Mucosa of rectum (tissue), 2 donors: Measurements from ENCODE around the gene CRY2.

Experiments used
- H3K27ac ChIP-seq, 2 donors: one replicate each; pipeline ENCODE4 v1.7.0; 2013; ENCODE audit warnings: inconsistent platforms in 2 of 2, low read depth in 2 of 2, low read length in 2 of 2
- H3K27me3 ChIP-seq, 2 donors: one replicate each; pipeline ENCODE4 v1.7.0; 2013; ENCODE audit warnings: low read length in 2 of 2; ENCODE audit not compliant: control insufficient read depth in 2 of 2, insufficient read depth in 2 of 2
- H3K36me3 ChIP-seq, 2 donors: one replicate each; pipeline ENCODE4 v1.7.0; 2013; ENCODE audit warnings: low read length in 2 of 2; ENCODE audit not compliant: control insufficient read depth in 2 of 2, insufficient read depth in 2 of 2
- H3K4me1 ChIP-seq, 2 donors: one replicate each; pipeline ENCODE4 v1.7.0; 2013; ENCODE audit warnings: low read length in 2 of 2, mild to moderate bottlenecking in 1 of 2; ENCODE audit not compliant: control insufficient read depth in 2 of 2, insufficient read depth in 2 of 2
- H3K4me3 ChIP-seq, 2 donors: one replicate each; pipeline ENCODE4 v1.7.0; 2013; ENCODE audit warnings: low read length in 2 of 2
- H3K9ac ChIP-seq, 2 donors: one replicate each; pipeline ENCODE4 v1.7.0; 2013; ENCODE audit warnings: low read length in 2 of 2, low read depth in 1 of 2, mild to moderate bottlenecking in 1 of 2
- H3K9me3 ChIP-seq, 2 donors: one replicate each; pipeline ENCODE4 v1.7.0; 2013; ENCODE audit warnings: low read length in 2 of 2; ENCODE audit not compliant: control insufficient read depth in 2 of 2
- donor health status: healthy.
- donor health status: Normal muscosa, but diverticular disease.

The CRY2 gene

DNA sequence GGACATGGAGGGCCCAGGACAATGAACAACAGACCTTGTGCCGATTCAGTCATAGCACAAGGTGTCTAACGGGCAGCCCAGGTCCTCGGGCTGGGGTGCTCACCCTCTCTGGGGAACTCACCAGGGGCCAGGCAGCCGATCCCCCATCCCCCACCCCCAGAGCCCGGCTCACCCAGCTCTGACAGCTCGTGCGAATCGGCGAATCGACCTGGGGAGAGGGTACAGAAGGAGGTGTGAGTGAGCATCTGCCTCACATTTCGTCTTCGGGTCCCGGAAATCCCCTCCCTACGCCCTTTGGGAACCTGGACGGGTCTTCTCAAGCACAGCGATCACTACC lies 70.0 kb downstream of the CRY2 start:
- peak overlapping the region; percentile 91 to 97 for H3K9ac ChIP-seq
- no peaks in the 10 kb centered on the region for H3K9me3 ChIP-seq
- H3K36me3 ChIP-seq = peaks cover 24 to 25% of the 10 kb centered on the region in 2 donors
- H3K27ac ChIP-seq = peak overlapping the region; percentile 93 to 95
- peak overlapping the region; percentile 98 for H3K4me3 ChIP-seq
- peaks cover 14 to 24% of the 10 kb centered on the region in 2 donors for H3K4me1 ChIP-seq
- H3K27me3 ChIP-seq = no peaks in the 10 kb centered on the region

- H3K4me3 ChIP-seq = peak within 1 kb of the TSS; percentile 98
- peak within 1 kb of the TSS; percentile 91 to 97 for H3K9ac ChIP-seq
- no peaks in the 10 kb centered on the region for H3K27me3 ChIP-seq
- H3K4me1 ChIP-seq = peaks cover 18 to 24% of the 10 kb centered on the region in 2 donors
- H3K9me3 ChIP-seq = no peaks in the 10 kb centered on the region
- peaks cover 24 to 25% of the 10 kb centered on the region in 2 donors for H3K36me3 ChIP-seq
- peak within 1 kb of the TSS; percentile 93 to 95 for H3K27ac ChIP-seq
Observed at GRCh38 chr11:45917623-45918330, 70.5 kb downstream of the CRY2 start, which contains the start of gene PEX16. Gene PEX16 (minus strand): TSS chr11:45917877. CDS start chr11:45917811, 66 bp downstream.

DNA sequence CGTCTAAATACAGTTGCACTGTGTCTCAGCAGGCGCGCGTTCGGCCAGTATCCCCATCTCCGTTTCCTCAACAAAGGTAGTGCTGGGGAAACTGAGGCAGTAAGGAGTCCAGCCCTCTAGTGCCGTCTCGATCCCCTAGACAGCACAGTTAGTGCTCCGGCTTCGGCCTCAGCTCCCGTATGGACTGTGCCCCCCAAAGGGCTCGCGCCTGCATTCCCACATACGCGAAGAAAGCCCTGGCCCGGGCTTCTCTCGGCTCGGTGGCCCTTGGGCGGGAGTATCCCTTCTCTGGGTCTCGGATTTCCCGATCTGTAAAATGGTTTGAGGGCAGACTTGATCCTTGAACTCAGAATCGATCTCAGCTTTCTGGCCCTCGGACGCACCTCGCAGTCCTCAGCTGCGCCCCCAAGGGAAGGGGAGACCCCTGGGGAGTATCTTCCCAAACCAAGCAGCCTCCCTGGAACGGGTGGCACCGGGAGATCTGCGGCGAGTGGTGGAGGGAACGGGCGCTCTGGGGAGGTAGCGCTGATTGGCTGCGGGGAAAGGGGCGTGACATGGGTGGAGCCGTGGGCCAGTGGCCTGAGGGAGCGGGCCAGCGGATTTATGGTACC lies 71.2 kb downstream of the CRY2 start:
- H3K36me3 ChIP-seq = peaks cover 20 to 22% of the 10 kb centered on the region in 2 donors
- peak overlapping the region; percentile 60 to 97 for H3K9ac ChIP-seq
- H3K9me3 ChIP-seq = no peaks in the 10 kb centered on the region
- peak overlapping the region; percentile 98 for H3K4me3 ChIP-seq
- peaks cover 4 to 6% of the 10 kb centered on the region in 2 donors for H3K27me3 ChIP-seq
- peak overlapping the region; percentile 93 to 95 for H3K27ac ChIP-seq
- peaks cover 18 to 24% of the 10 kb centered on the region in 2 donors for H3K4me1 ChIP-seq

DNA sequence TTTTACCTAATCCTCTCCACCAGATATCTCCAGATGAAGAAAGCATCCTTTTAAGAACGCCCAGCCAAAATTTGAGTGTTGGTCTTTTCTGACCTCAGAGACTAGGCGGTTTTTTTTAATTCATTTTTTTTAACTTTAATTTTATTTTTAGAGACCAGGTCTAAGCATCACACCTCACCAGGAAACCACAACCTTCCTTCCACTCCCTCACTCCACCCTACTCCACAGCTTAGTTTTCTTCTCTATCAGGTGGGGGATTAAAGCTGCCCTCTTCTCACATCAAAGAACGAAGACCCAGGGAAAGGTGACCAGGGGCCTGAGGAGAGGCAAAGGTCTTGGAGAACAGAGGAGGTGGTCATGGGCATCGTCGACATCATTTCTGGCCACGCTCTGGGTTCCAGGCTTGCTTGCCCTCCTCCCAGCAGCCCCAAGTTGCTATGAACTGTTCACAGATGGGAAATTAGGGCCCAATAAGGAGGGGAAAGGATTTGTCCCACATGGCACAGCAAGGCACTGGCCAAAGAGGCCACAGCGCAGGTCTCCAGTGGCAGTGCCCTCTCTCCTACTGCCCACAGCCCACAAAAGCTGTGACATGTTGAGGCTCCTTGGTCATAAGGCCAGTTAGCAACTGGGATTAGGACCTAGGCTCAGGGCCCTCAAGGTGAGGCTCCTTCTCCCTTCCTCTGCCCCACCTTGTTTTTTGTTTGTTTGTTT lies 71.8 kb downstream of the CRY2 start:
- Histone ChIP-seq H3K4me1 (peaks cover 18 to 24% of the 10 kb centered on the region in 2 donors), H3K36me3 (peaks cover 13 to 15% of the 10 kb centered on the region in 2 donors), H3K27me3 (peaks cover 5 to 6% of the 10 kb centered on the region in 2 donors), H3K4me3 (peak overlapping the region; percentile 98), H3K9me3 (no peaks in the 10 kb centered on the region), H3K27ac (peak overlapping the region in 1 of 2 donors; percentile 95), H3K9ac (peak overlapping the region in 1 of 2 donors; percentile 97)

GRCh38 chr11:45919806-45920530 lies 72.7 kb downstream of the CRY2 start:
- H3K4me3 ChIP-seq = no peak overlapping the region
- H3K27ac ChIP-seq = no peak overlapping the region
- H3K36me3 ChIP-seq = peaks cover 5 to 7% of the 10 kb centered on the region in 2 donors
- no peak overlapping the region for H3K9ac ChIP-seq
- no peaks in the 10 kb centered on the region for H3K9me3 ChIP-seq
- peaks cover 5 to 6% of the 10 kb centered on the region in 2 donors for H3K27me3 ChIP-seq
- peaks cover 18 to 24% of the 10 kb centered on the region in 2 donors for H3K4me1 ChIP-seq

DNA sequence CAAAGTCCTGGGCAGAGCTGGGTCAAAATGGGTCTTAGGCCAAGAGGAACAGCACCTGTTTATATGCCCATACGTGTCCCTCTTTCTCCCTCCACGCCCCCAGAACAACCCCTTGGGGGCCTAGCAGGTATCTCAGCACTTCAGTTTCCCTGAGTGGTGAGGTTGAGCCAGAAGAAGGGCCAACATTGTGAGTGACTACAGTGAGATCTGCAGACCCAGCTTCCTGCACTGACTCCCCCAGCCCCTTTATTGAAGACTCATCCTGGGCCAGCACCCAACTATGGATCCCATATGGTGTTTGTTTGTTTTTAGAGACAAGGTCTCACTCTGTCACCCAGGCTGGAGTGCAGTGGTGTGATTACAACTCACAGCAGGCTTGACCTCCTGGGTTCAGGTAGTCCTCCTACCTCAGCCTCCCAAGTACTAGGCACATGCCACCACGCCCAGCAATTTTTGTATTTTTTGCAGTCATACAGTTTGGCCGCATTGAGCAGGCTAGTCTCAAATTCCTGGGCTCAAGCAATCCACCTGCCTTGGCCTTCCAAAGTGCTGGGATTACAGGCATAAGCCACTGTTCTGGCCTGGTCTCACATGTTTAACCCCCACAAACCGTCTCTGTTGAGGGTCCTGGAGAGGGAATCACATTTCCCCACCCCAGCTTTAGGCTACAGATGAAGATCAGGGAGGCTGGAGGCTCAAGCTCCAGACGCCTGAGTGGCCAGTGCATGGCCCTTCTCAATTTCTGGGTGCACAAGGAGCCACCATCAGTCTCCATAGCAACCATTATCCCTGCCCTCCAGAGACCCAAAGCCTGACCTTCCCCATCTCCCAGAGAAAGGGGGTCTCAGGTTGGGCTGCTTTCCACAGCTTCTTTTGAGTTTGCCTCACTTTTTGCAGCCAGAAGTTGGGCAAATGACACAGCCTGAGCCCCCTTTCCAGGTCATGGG lies 73.5 kb downstream of the CRY2 start:
- H3K27ac ChIP-seq = no peak overlapping the region

DNA sequence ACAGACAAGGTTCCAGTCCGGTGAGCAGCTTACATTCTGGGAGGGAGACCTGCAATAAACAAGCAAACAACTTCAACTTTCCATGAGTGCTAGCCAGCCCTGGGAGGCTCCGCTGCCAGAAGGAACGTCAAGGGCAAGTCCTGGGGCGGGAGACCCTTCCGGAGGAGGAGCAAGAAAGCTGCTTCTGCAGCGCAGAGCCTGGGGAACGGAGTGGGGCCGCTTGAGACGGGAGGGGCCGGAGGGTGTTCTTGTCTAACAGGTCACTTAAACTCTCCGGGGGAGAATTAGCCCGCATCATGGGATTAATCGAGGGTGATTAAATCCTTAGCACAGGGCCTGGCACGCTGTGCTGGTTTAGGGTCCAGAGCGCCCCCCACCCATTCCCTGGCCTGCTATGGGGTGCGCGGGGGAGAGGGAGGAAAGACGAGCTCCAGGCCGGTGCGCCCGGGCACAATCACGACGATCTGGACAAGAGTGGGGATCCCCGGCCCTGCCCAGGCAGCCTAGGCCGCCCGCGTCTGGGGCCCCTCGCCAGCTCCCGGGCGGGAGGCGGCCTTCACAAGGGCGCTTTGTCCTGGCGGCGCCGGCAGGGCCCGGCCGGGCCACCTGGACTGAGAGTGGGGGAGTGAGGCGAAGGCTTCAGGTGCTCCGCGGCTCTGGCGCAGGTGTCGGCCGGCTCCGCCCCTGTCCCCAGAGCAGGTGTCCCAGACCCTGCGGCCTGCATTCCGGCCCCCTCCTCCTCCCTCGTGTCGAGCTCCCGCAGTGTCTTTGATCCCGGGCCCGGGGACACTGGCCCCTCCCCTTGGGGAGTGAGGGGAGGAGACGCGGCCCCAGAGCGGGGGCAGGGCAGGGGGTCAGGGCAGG lies 74.5 kb downstream of the CRY2 start:
- Histone ChIP-seq H3K9me3 (no peaks in the 10 kb centered on the region), H3K4me1 (peaks cover 17 to 20% of the 10 kb centered on the region in 2 donors), H3K27ac (no peak overlapping the region), H3K27me3 (peaks cover 5 to 6% of the 10 kb centered on the region in 2 donors), H3K9ac (peak overlapping the region in 1 of 2 donors; percentile 36), H3K4me3 (peak overlapping the region in 1 of 2 donors; percentile 46), H3K36me3 (no peaks in the 10 kb centered on the region)

More for the DNA sequence above, 73.5 kb downstream of the CRY2 start:
- Histone ChIP-seq H3K4me1 (peaks cover 18 to 24% of the 10 kb centered on the region in 2 donors), H3K27me3 (peaks cover 5 to 6% of the 10 kb centered on the region in 2 donors), H3K4me3 (no peak overlapping the region), H3K9ac (no peak overlapping the region), H3K36me3 (no peaks in the 10 kb centered on the region), H3K9me3 (no peaks in the 10 kb centered on the region)

DNA sequence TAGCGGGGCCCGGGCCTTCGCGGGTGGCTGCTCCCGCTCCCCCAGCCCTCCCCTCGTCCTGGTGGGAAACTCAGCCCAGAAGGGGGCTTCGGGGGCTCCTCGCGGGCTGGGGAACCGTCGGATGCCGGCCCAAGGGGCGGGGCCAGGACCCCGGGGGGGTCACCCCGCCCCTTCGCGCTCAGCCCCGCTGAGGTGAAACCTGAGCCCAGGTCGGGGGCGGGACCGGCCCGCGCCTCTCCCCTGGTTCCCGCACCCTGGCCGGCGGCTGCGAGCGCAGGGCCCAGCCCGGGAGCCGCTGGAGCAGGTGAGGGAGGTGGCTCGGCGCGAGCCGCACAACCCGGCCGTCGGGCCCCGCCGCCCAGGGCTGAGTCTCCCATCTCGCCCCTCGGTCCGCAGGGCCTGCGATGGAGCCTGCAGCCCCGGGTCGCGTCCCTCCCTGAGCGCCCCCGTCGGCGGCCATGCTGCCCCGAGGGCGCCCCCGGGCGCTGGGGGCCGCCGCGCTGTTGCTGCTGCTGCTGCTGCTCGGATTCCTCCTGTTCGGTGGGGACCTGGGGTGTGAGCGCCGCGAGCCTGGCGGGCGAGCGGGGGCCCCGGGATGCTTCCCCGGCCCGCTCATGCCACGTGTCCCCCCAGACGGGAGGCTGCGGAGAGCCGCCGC lies 75.3 kb downstream of the CRY2 start, which contains the start of gene LARGE2:
TSS of gene LARGE2 (plus strand) at position 232 of the 658 bp plus-strand sequence. CDS start at position 459, 227 bp downstream.
- H3K36me3 ChIP-seq = no peaks in the 10 kb centered on the region
- H3K9me3 ChIP-seq = no peaks in the 10 kb centered on the region
- peak within 1 kb of the TSS in 1 of 2 donors; percentile 36 for H3K9ac ChIP-seq
- peaks cover 5 to 6% of the 10 kb centered on the region in 2 donors for H3K27me3 ChIP-seq
- H3K4me3 ChIP-seq = peak within 1 kb of the TSS; percentile 20 to 46
- H3K27ac ChIP-seq = no peak within 1 kb of the TSS
- peaks cover 11 to 12% of the 10 kb centered on the region in 2 donors for H3K4me1 ChIP-seq
